Testis (tissue), 3 donors: ENCODE results near the gene ADAM12. TPM values are rescaled to one million over a fixed set of nuclear protein-coding genes. Genes with fewer than 3 reads are reported as not detected.

Experiments used
- DNase-seq: peaks from one replicate; pipeline ENCODE4 v3.0.0-alpha.2; 2019
- H3K27ac ChIP-seq, 2 donors: fragments of 200-600 bp; sonication (generic); one replicate each; pipeline ENCODE4 v1.5.1; 2019
- H3K27me3 ChIP-seq: fragments of 200-600 bp; sonication (generic); one replicate; pipeline ENCODE4 v1.5.1; 2019
- H3K36me3 ChIP-seq: fragments of 200-600 bp; sonication (generic); one replicate; pipeline ENCODE4 v1.5.1; 2017; ENCODE audit warnings: low read depth; ENCODE audit errors: missing control alignments
- H3K4me1 ChIP-seq: fragments of 200-600 bp; sonication (generic); one replicate; pipeline ENCODE4 v1.5.1; 2019
- H3K4me3 ChIP-seq, 2 donors: fragments of 200-600 bp; sonication (generic); one replicate each; pipeline ENCODE4 v1.5.1; 2017 to 2019
- H3K9me3 ChIP-seq: fragments of 200-600 bp; sonication (generic); one replicate; pipeline ENCODE4 v1.5.1; 2017
- CTCF ChIP-seq, 3 experiments: fragments of 450-650 bp in 2 of 3; fragments of 200-600 bp in 1 of 3; sonication (generic) in 1 of 3; IDR thresholded peaks; one replicate each; pipeline ENCODE4 v1.5.1; 2016 to 2019; ENCODE audit warnings: antibody characterized with exemption in 3 of 3, mild to moderate bottlenecking in 2 of 3, moderate library complexity in 1 of 3
- POLR2A ChIP-seq: fragments of 450-650 bp; IDR thresholded peaks from one replicate; pipeline ENCODE4 v1.6.1; 2017; ENCODE audit warnings: antibody characterized with exemption, mild to moderate bottlenecking, moderate library complexity
- WGBS, 2 donors: methylation state at CpG; one replicate each; pipeline ENCODE4 v1.1.5; 2018; 5-methylcytosine and 5-hydroxymethylcytosine counted together
- intact Hi-C: fragments of 100-400 bp; cut with DNase I; formaldehyde crosslinking; loops from one replicate; pipeline ENCODE4 v1.15.1; 2023; ENCODE audit warnings: low total_unique reads
- polyA plus RNA-seq: library from polyadenylated mRNA; stranded (reverse); fragments of 350-450 nt; fragmentation: Illumina TruSeq; extraction: RNeasy Lipid Tissue Mini Kit (QIAGEN cat#74804); gene quantifications from one replicate; pipeline ENCODE4 v1.2.3, GENCODE V29; 2014; ENCODE audit warnings: low read depth, low replicate concordance; ENCODE audit not compliant: insufficient read depth
- total RNA-seq, 2 donors: library from RNA; depleted of rRNA; stranded (reverse); fragments of >200 nt; gene quantifications; one replicate each; pipeline ENCODE4 v1.2.3, GENCODE V29; 2016

The ADAM12 gene
- total and polyA plus RNA-seq, 3 donors from 2014 or later, result 2.8 to 9.2 (median 6.1) TPM

- TF ChIP-seq CTCF (IDR thresholded peaks at IDR 0.05), result no peak
- no peak for TF ChIP-seq POLR2A
- no peak for DNase-seq
- Histone ChIP-seq H3K36me3 (no peaks in the 10 kb centered on the region), H3K9me3 (no peaks in the 10 kb centered on the region), H3K27ac (no peak overlapping the region), H3K4me1 (peaks cover 14% of the 10 kb centered on the region), H3K4me3 (no peak overlapping the region), H3K27me3 (no peaks in the 10 kb centered on the region)
- WGBS, 2 donors, result 82 to 83% methylated on average over 8 of the region's 8 CpGs
- intact Hi-C loops, result no loop called here
Observed at GRCh38 chr10:126114884-126115555, 273.3 kb downstream of the ADAM12 start.

- WGBS, 2 donors, result 45 to 49% methylated on average over 6 of the region's 6 CpGs
- H3K27me3 ChIP-seq, result no peaks in the 10 kb centered on the region
- DNase-seq, result no peak
- H3K27ac ChIP-seq, result no peak overlapping the region
- no peak overlapping the region for H3K4me3 ChIP-seq
- intact Hi-C loops, result no loop called here
- H3K9me3 ChIP-seq, result no peaks in the 10 kb centered on the region
- peaks cover 14% of the 10 kb centered on the region for H3K4me1 ChIP-seq
- TF ChIP-seq POLR2A (no peak), CTCF (IDR thresholded peaks at IDR 0.05) (no peak)
- H3K36me3 ChIP-seq, result no peaks in the 10 kb centered on the region
Observed at GRCh38 chr10:126111516-126111915, 276.8 kb downstream of the ADAM12 start.

- WGBS, 2 donors, result 48 to 51% methylated on average over 5 of the region's 5 CpGs
- H3K36me3 ChIP-seq, result no peaks in the 10 kb centered on the region
- no peak overlapping the region for H3K27ac ChIP-seq
- peaks cover 14% of the 10 kb centered on the region for H3K4me1 ChIP-seq
- DNase-seq, result no peak
- intact Hi-C loops, result no loop called here
- H3K4me3 ChIP-seq, result no peak overlapping the region
- H3K9me3 ChIP-seq, result no peaks in the 10 kb centered on the region
- no peaks in the 10 kb centered on the region for H3K27me3 ChIP-seq
- TF ChIP-seq POLR2A (no peak), CTCF (IDR thresholded peaks at IDR 0.05) (no peak)
Observed at GRCh38 chr10:126110489-126111180, 277.6 kb downstream of the ADAM12 start.

- peaks cover 14% of the 10 kb centered on the region for H3K4me1 ChIP-seq
- no peak overlapping the region for H3K27ac ChIP-seq
- H3K4me3 ChIP-seq, result no peak overlapping the region
- WGBS, 2 donors, result 54 to 66% methylated on average over 5 of the region's 5 CpGs
- no peaks in the 10 kb centered on the region for H3K27me3 ChIP-seq
- intact Hi-C loops, result no loop called here
- no peaks in the 10 kb centered on the region for H3K9me3 ChIP-seq
- no peak for TF ChIP-seq CTCF (IDR thresholded peaks at IDR 0.05)
- TF ChIP-seq POLR2A, result no peak
- no peaks in the 10 kb centered on the region for H3K36me3 ChIP-seq
- DNase-seq, result no peak
Observed at GRCh38 chr10:126109893-126110292, 278.4 kb downstream of the ADAM12 start.
